Measurements from ENCODE around the gene ITCH. TPM values are rescaled to one million over a fixed set of nuclear protein-coding genes. Genes with fewer than 3 reads are reported as not detected.
A peak's percentile ranks its signal among the peaks of the same experiment; 100 is the strongest.

The ITCH gene
- total RNA-seq, 1 experiment from 2014 or later = 138 TPM

GRCh38 chr20:34461779-34462087 is 98.7 kb downstream of the ITCH start:
- Mint-ChIP-seq H3K4me1 (ENCODE audit: low read depth, unreplicated experiment) (peaks cover 15% of the 10 kb centered on the region), H3K9me3 (ENCODE audit: unreplicated experiment) (no peaks in the 10 kb centered on the region), H3K27ac (ENCODE audit: unreplicated experiment) (peak overlapping the region; percentile 10), H3K36me3 (ENCODE audit: insufficient read depth, unreplicated experiment) (peaks cover 95% of the 10 kb centered on the region), H3K27me3 (ENCODE audit: insufficient read depth, unreplicated experiment) (no peaks in the 10 kb centered on the region), H3K4me3 (ENCODE audit: unreplicated experiment) (no peak overlapping the region)
- ChIA-PET POLR2A (no interaction called here), CTCF (interaction anchor here (0.6 to 0.9 kb wide), 2 partner anchors 55 to 149 kb away, joined by 3 to 14 read pairs; no protein-coding TSS in a partner anchor)
- no peak for TF ChIP-seq CTCF (IDR thresholded peaks at IDR 0.05; ENCODE audit: insufficient read depth in 1 of 2, low read depth in 1 of 2, low read length in 1 of 2, severe bottlenecking in 1 of 2, unreplicated experiment in 1 of 2)
- intact Hi-C loops (cut with micrococcal nuclease; ENCODE audit: unreplicated experiment) = no loop called here
- H3K9me3 ChIP-seq = no peaks in the 10 kb centered on the region
- H3K4me1 ChIP-seq = no peaks in the 10 kb centered on the region
- BruUV-seq (replicated peaks) = no TSS peak
- H3K4me3 ChIP-seq (ENCODE audit: low read depth, low read length) = no peak overlapping the region
- no peaks in the 10 kb centered on the region for H3K27me3 ChIP-seq (replicated peaks; ENCODE audit: control insufficient read depth, insufficient read depth, low read length)
- no peak for DNase-seq
- H3K36me3 ChIP-seq (ENCODE audit: control insufficient read depth, insufficient read depth, low read length) = peaks cover 4% of the 10 kb centered on the region; the same call in 1 of the 2 replicates

GRCh38 chr20:34468951-34469350 is 105.9 kb downstream of the ITCH start:
- ChIA-PET CTCF (interaction anchor here (0.5 to 2.6 kb wide), 3 partner anchors 38 to 158 kb away, joined by 3 to 13 read pairs (median 3); no protein-coding TSS in a partner anchor), POLR2A (interaction anchor here (0.6 kb wide), 2 partner anchors 106 to 235 kb away, joined by 3 to 5 read pairs; partner anchors contain the start of gene ITCH)
- Histone ChIP-seq H3K36me3 (ENCODE audit: control insufficient read depth, insufficient read depth, low read length) (peaks cover 3% of the 10 kb centered on the region; the same call in 1 of the 2 replicates), H3K4me1 (peaks cover 8% of the 10 kb centered on the region; the same call in 1 of the 2 replicates), H3K9me3 (0 out of 2 replicates have a peak, but pooled peaks cover 5% of the 10 kb centered on the region), H3K27me3 (replicated peaks; ENCODE audit: control insufficient read depth, insufficient read depth, low read length) (no peaks in the 10 kb centered on the region), H3K4me3 (ENCODE audit: low read depth, low read length) (no peak overlapping the region)
- no peak for DNase-seq
- Mint-ChIP-seq H3K4me1 (ENCODE audit: low read depth, unreplicated experiment) (no peaks in the 10 kb centered on the region), H3K27me3 (ENCODE audit: insufficient read depth, unreplicated experiment) (no peaks in the 10 kb centered on the region), H3K36me3 (ENCODE audit: insufficient read depth, unreplicated experiment) (peaks cover 98% of the 10 kb centered on the region), H3K4me3 (ENCODE audit: unreplicated experiment) (no peak overlapping the region), H3K27ac (ENCODE audit: unreplicated experiment) (no peak overlapping the region), H3K9me3 (ENCODE audit: unreplicated experiment) (no peaks in the 10 kb centered on the region)
- TF ChIP-seq CTCF (IDR thresholded peaks at IDR 0.05; ENCODE audit: insufficient read depth in 1 of 2, low read depth in 1 of 2, low read length in 1 of 2, severe bottlenecking in 1 of 2, unreplicated experiment in 1 of 2) = no peak
- intact Hi-C loops (cut with micrococcal nuclease; ENCODE audit: unreplicated experiment) = no loop called here
- no TSS peak for BruUV-seq (replicated peaks)

DNA sequence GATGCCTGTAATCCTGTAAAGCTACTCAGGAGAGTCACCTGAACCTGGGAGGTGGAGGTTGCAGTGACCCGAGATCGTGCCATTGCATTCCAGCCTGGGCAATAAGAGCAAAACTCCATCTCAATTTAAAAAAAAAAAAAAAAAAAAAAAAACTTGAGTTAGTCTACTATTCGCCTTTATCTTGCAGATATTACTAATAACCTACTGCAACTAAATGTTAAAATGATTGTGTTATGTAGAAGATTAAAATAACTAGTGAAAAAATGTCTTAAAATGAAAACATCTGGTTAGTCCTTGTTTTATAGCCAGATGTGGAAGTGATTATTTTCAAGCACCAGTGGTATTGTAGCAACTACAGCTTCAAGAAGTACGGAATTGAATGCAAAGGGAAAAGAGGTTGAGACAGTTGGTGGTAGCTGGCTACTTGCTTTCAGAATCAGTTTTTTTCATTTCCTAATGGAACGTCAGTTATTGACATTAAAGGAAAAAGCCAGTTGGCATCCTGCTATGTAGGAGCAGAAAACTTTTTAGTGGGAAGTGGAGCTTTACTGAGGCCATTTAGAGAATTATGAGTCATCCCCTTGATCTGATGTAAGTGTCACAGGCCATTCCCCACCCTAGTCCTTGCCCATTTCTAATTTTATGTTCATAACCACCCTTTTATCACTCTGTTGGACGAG is 109.3 kb downstream of the ITCH start:
- H3K27me3 ChIP-seq (replicated peaks; ENCODE audit: control insufficient read depth, insufficient read depth, low read length) = no peaks in the 10 kb centered on the region
- 0 out of 2 replicates have a peak, but pooled peaks cover 5% of the 10 kb centered on the region for H3K9me3 ChIP-seq
- Mint-ChIP-seq H3K4me3 (ENCODE audit: unreplicated experiment) (no peak overlapping the region), H3K36me3 (ENCODE audit: insufficient read depth, unreplicated experiment) (peaks cover 98% of the 10 kb centered on the region), H3K4me1 (ENCODE audit: low read depth, unreplicated experiment) (no peaks in the 10 kb centered on the region), H3K27me3 (ENCODE audit: insufficient read depth, unreplicated experiment) (no peaks in the 10 kb centered on the region), H3K27ac (ENCODE audit: unreplicated experiment) (peak overlapping the region; percentile 11), H3K9me3 (ENCODE audit: unreplicated experiment) (no peaks in the 10 kb centered on the region)
- intact Hi-C loops (cut with micrococcal nuclease; ENCODE audit: unreplicated experiment) = loop anchor here (2.0 kb wide), 1 partner anchor 282 kb away; no protein-coding TSS in a partner anchor
- no peak for DNase-seq
- H3K36me3 ChIP-seq (ENCODE audit: control insufficient read depth, insufficient read depth, low read length) = peaks cover 6% of the 10 kb centered on the region
- TF ChIP-seq CTCF (IDR thresholded peaks at IDR 0.05; ENCODE audit: insufficient read depth in 1 of 2, low read depth in 1 of 2, low read length in 1 of 2, severe bottlenecking in 1 of 2, unreplicated experiment in 1 of 2) = no peak
- CTCF ChIA-PET = interaction anchor here (1.4 to 2.7 kb wide), 3 partner anchors 13 to 160 kb away, joined by 5 to 106 read pairs (median 7); partner anchors contain the start of gene ITCH
- BruUV-seq (replicated peaks) = no TSS peak
- POLR2A ChIA-PET = interaction anchor here (0.6 kb wide), 1 partner anchor 22 kb away, joined by 11 read pairs; no protein-coding TSS in a partner anchor
- no peak overlapping the region for H3K4me3 ChIP-seq (ENCODE audit: low read depth, low read length)
- H3K4me1 ChIP-seq = peaks cover 8% of the 10 kb centered on the region; the same call in 1 of the 2 replicates
